ENCODE results near the gene IL1F10. TPM values are rescaled to one million over a fixed set of nuclear protein-coding genes. Genes with fewer than 3 reads are reported as not detected.
"Not testable (repeated sequence)": the region's sequence is repeated elsewhere in the genome, so short reads cannot be mapped to it uniquely, and the experiment has no call there.

Gene IL1F10
- total RNA-seq, 1 donor from 2014 or later: not detected

DNA sequence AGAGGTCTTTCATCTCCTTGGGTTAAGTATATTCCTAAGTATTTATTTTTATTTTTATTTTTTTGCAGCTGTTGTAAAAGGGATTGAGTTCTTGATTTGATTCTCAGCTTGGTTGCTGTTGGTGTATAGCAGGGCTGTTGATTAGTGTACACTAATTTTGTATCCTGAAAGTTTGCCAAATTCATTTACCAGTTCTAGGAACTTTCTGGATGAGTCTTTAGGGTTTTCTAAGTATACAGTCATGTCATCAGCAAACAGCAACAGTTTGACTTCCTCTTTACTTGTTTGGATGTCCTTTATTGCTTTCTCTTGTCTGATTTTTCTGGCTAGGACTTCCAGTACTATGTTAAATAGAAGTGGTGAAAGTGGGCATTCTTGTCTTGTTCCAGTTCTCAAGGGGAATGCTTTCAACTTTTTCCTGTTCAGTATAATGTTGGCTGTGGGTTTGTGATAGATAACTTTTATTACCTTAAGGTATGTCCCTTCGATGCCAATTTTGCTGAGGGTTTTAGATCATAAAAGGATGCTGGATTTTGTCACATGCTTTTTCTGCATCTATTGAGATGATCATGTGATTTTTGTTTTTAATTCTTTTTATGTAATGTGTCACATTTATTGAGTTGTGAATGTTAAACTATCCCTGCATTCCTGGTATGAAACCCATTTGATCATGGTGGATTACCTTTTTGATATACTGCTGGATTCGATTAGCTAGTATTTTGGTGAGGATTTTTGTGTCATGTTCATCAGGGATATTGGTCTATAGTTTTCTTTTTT lies 29.3 kb downstream of the IL1F10 start:
- H3K36me3 Mint-ChIP-seq (ENCODE audit: low read depth); H3K27me3 Mint-ChIP-seq; intact Hi-C loops (cut with micrococcal nuclease); DNase-seq: not testable (repeated sequence)
- Mint-ChIP-seq H3K4me1 (peaks cover 22% of the 10 kb centered on the region), H3K4me3 (peak overlapping the region; percentile 13), H3K27ac (peak overlapping the region; percentile 81), H3K9me3 (peaks cover 18% of the 10 kb centered on the region)

GRCh38 chr2:113098041-113098440 lies 30.3 kb downstream of the IL1F10 start:
- Mint-ChIP-seq H3K4me3 (peak overlapping the region; percentile 52), H3K27me3 (no peaks in the 10 kb centered on the region), H3K36me3 (ENCODE audit: low read depth) (peaks cover 15% of the 10 kb centered on the region), H3K9me3 (peaks cover 26% of the 10 kb centered on the region), H3K27ac (peak overlapping the region; percentile 51), H3K4me1 (peaks cover 31% of the 10 kb centered on the region)
- peak; percentile 79 for DNase-seq
- intact Hi-C loops (cut with micrococcal nuclease): no loop called here

GRCh38 chr2:113098532-113098931 lies 30.8 kb downstream of the IL1F10 start:
- Mint-ChIP-seq H3K4me1 (peaks cover 36% of the 10 kb centered on the region), H3K36me3 (ENCODE audit: low read depth) (peaks cover 18% of the 10 kb centered on the region), H3K4me3 (peak overlapping the region; percentile 52), H3K27me3 (no peaks in the 10 kb centered on the region), H3K9me3 (peaks cover 29% of the 10 kb centered on the region), H3K27ac (peak overlapping the region; percentile 51)
- intact Hi-C loops (cut with micrococcal nuclease): no loop called here
- no peak for DNase-seq

GRCh38 chr2:113102133-113102532 lies 34.4 kb downstream of the IL1F10 start:
- peaks cover 50% of the 10 kb centered on the region for H3K4me1 Mint-ChIP-seq
- H3K9me3 Mint-ChIP-seq: peaks cover 41% of the 10 kb centered on the region
- no peak for DNase-seq
- peak overlapping the region; percentile 74 for H3K27ac Mint-ChIP-seq
- no peak overlapping the region for H3K4me3 Mint-ChIP-seq
- H3K36me3 Mint-ChIP-seq (ENCODE audit: low read depth): peaks cover 24% of the 10 kb centered on the region
- intact Hi-C loops (cut with micrococcal nuclease): loop anchor here (5.0 kb wide), 2 partner anchors 70 to 185 kb away; partner anchors contain the start of gene PSD4
- H3K27me3 Mint-ChIP-seq: no peaks in the 10 kb centered on the region

- Mint-ChIP-seq H3K27ac (peak overlapping the region; percentile 96), H3K9me3 (peaks cover 36% of the 10 kb centered on the region), H3K36me3 (ENCODE audit: low read depth) (peaks cover 20% of the 10 kb centered on the region), H3K4me1 (peaks cover 41% of the 10 kb centered on the region), H3K4me3 (peak overlapping the region; percentile 41), H3K27me3 (no peaks in the 10 kb centered on the region)
- DNase-seq: no peak
- intact Hi-C loops (cut with micrococcal nuclease): loop anchor here (5.0 kb wide), 2 partner anchors 69 to 186 kb away; partner anchors contain the start of gene PSD4
These were observed 35.5 kb downstream of the IL1F10 start for GRCh38 chr2:113103277-113103676.

DNA sequence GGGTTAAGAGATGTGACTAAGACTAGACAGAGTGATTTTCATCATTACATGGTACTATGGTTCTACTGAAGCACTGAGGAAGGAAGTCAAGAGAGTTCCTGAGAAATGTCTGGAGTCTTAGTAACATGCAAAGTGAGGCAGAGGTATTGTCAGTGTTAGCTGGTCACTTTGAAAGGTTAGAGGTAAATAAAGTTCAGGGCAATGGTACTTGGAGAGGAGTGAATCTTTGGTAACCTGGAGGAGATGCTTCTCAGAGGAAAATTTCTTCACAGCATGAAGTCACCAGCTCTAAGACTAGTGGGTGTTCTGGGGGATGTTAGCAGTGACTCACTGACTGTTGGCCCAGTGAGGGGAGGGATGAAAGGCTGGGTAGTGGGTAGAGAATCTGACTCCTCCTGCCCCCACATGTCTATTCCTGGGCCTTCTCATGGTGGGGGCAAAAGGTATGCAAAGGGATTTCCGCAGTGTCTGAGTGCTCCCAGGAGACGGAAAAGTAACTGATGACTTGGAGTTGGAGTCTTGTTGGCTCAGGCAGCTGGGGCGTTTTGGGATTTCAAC lies 36.4 kb downstream of the IL1F10 start:
- intact Hi-C loops (cut with micrococcal nuclease): loop anchor here (1.0 to 5.0 kb wide), 5 partner anchors 12 to 187 kb away; partner anchors contain the start of gene PSD4
- no peaks in the 10 kb centered on the region for H3K27me3 Mint-ChIP-seq
- no peak for DNase-seq
- H3K4me1 Mint-ChIP-seq: peaks cover 41% of the 10 kb centered on the region
- H3K9me3 Mint-ChIP-seq: peaks cover 36% of the 10 kb centered on the region
- peak overlapping the region; percentile 38 for H3K4me3 Mint-ChIP-seq
- peak overlapping the region; percentile 96 for H3K27ac Mint-ChIP-seq
- H3K36me3 Mint-ChIP-seq (ENCODE audit: low read depth): peaks cover 20% of the 10 kb centered on the region

GRCh38 chr2:113105047-113105785 lies 37.4 kb downstream of the IL1F10 start:
- Mint-ChIP-seq H3K27ac (peak overlapping the region; percentile 96), H3K4me1 (peaks cover 45% of the 10 kb centered on the region), H3K9me3 (peaks cover 36% of the 10 kb centered on the region), H3K36me3 (ENCODE audit: low read depth) (peaks cover 22% of the 10 kb centered on the region), H3K4me3 (no peak overlapping the region), H3K27me3 (peaks cover 3% of the 10 kb centered on the region)
- intact Hi-C loops (cut with micrococcal nuclease): loop anchor here (2.0 kb wide), 1 partner anchor 20 kb away; no protein-coding TSS in a partner anchor
- peak; percentile 69 for DNase-seq

DNA sequence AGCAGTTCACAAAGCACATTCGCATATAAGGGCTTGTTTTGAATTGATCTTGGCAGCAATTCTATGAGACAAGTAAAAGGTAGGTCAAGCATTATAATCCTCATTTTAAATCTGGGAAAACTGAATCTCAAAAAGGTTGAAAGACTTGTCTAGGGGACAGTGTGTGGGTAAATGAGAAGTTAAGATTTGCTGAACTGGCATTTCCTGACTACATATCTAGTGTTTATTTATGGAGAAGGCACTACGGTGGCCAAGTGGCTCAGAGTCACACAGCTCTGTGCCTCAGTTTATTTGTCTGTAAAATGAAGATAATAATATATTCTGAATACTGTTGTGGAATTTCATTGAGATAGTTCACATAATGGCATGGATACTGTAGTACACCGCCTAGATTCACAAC lies 43.4 kb downstream of the IL1F10 start:
- Mint-ChIP-seq H3K4me3 (no peak overlapping the region), H3K27ac (no peak overlapping the region), H3K36me3 (ENCODE audit: low read depth) (peaks cover 2% of the 10 kb centered on the region), H3K4me1 (peaks cover 6% of the 10 kb centered on the region), H3K27me3 (peaks cover 3% of the 10 kb centered on the region), H3K9me3 (peaks cover 3% of the 10 kb centered on the region)
- DNase-seq: no peak
- intact Hi-C loops (cut with micrococcal nuclease): no loop called here

- Mint-ChIP-seq H3K27me3 (peaks cover 3% of the 10 kb centered on the region), H3K9me3 (peaks cover 3% of the 10 kb centered on the region), H3K4me3 (no peak overlapping the region), H3K27ac (no peak overlapping the region), H3K36me3 (ENCODE audit: low read depth) (peaks cover 2% of the 10 kb centered on the region), H3K4me1 (peaks cover 11% of the 10 kb centered on the region)
- no peak for DNase-seq
- intact Hi-C loops (cut with micrococcal nuclease): no loop called here
These were observed 44.1 kb downstream of the IL1F10 start for GRCh38 chr2:113111823-113112287.

- Mint-ChIP-seq H3K4me1 (peaks cover 16% of the 10 kb centered on the region), H3K36me3 (ENCODE audit: low read depth) (peaks cover 2% of the 10 kb centered on the region), H3K9me3 (no peaks in the 10 kb centered on the region), H3K4me3 (no peak overlapping the region), H3K27me3 (peaks cover 3% of the 10 kb centered on the region), H3K27ac (no peak overlapping the region)
- intact Hi-C loops (cut with micrococcal nuclease): no loop called here
- DNase-seq: no peak
These were observed 44.7 kb downstream of the IL1F10 start for GRCh38 chr2:113112441-113112840.

GRCh38 chr2:113112871-113113270 lies 45.1 kb downstream of the IL1F10 start:
- H3K27me3 Mint-ChIP-seq: peaks cover 3% of the 10 kb centered on the region
- H3K9me3 Mint-ChIP-seq: no peaks in the 10 kb centered on the region
- no peak overlapping the region for H3K4me3 Mint-ChIP-seq
- H3K27ac Mint-ChIP-seq: no peak overlapping the region
- no peak for DNase-seq
- peaks cover 2% of the 10 kb centered on the region for H3K36me3 Mint-ChIP-seq (ENCODE audit: low read depth)
- intact Hi-C loops (cut with micrococcal nuclease): no loop called here
- H3K4me1 Mint-ChIP-seq: peaks cover 17% of the 10 kb centered on the region

GRCh38 chr2:113113807-113114206 lies 46.0 kb downstream of the IL1F10 start:
- Mint-ChIP-seq H3K27me3 (peaks cover 3% of the 10 kb centered on the region), H3K9me3 (no peaks in the 10 kb centered on the region), H3K4me1 (peaks cover 16% of the 10 kb centered on the region), H3K27ac (no peak overlapping the region), H3K4me3 (no peak overlapping the region), H3K36me3 (ENCODE audit: low read depth) (peaks cover 2% of the 10 kb centered on the region)
- intact Hi-C loops (cut with micrococcal nuclease): no loop called here
- DNase-seq: no peak

DNA sequence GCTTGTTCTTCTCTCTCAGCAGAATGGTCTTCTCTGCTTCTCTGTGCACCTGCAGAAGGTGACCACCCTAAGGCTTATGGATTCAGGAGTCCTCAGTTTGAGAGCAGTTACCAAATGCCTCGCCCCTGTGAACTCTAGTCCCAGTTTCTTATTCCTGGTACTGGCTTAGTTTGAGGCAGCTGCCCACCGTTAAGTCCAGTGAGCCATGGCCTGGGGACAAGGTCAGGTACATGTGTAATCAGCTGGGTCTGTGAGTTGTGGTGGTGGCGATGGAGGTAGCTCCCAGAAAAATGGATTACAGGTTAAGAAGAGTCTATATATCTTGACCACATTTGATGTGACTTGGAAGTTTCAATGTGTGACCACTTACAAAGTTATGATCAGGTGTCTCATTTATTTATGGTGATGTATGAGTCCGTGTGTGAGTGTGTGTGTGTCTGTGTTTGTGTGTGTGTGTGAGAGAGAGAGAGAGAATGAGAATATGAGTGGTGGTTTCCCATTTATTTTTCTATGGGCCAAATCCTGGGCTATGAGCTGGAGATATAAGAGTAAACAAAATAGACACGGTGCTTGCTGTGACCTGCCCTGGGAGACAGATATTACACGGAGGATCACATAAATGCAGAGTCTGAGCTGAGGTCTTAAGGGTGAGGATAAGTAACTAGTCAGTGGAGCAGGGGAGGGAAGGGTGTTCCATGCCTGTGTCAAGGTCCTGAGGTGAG lies 46.6 kb downstream of the IL1F10 start:
- peaks cover 3% of the 10 kb centered on the region for H3K27me3 Mint-ChIP-seq
- H3K4me1 Mint-ChIP-seq: peaks cover 16% of the 10 kb centered on the region
- H3K36me3 Mint-ChIP-seq (ENCODE audit: low read depth): peaks cover 2% of the 10 kb centered on the region
- H3K4me3 Mint-ChIP-seq: no peak overlapping the region
- intact Hi-C loops (cut with micrococcal nuclease): no loop called here
- no peaks in the 10 kb centered on the region for H3K9me3 Mint-ChIP-seq
- no peak overlapping the region for H3K27ac Mint-ChIP-seq
- no peak for DNase-seq
